Measurements from ENCODE around the gene CFAP43. TPM values are rescaled to one million over a fixed set of nuclear protein-coding genes. Genes with fewer than 3 reads are reported as not detected.

The CFAP43 gene
- total and polyA plus RNA-seq, 9 of the 15 experiments (the other 6 are each of a cell fraction or from before 2014, with no cell fraction given) = 0.07 to 0.86 (median 0.11) TPM; not detected in 1

- TF ChIP-seq ZNF609 (CRISPR knock-in tag; IDR thresholded peaks at IDR 0.05; ENCODE audit: borderline replicate concordance) (no peak), ZNF311 (CRISPR knock-in tag; IDR thresholded peaks at IDR 0.05) (no peak), ZNF239 (CRISPR knock-in tag; IDR thresholded peaks at IDR 0.05) (no peak), POLR2AphosphoS5 (IDR thresholded peaks at IDR 0.05; ENCODE audit: control insufficient read depth, insufficient read depth, low read depth, low read length) (no peak), ZNF764 (CRISPR knock-in tag; IDR thresholded peaks at IDR 0.05; ENCODE audit: low read depth) (no peak), SMARCE1 (IDR thresholded peaks at IDR 0.05) (no peak), ZNF699 (CRISPR knock-in tag; IDR thresholded peaks at IDR 0.05; ENCODE audit: insufficient replicate concordance) (no peak), CBFA2T2 (conservative IDR thresholded peaks at IDR 0.05) (no peak), OTX1 (CRISPR knock-in tag; IDR thresholded peaks at IDR 0.05) (no peak), TEAD4 (IDR thresholded peaks at IDR 0.05; ENCODE audit: low read length) (no peak), TEAD4 (CRISPR knock-in tag; IDR thresholded peaks at IDR 0.05; ENCODE audit: borderline replicate concordance) (no peak), RBBP5 (IDR thresholded peaks at IDR 0.05; ENCODE audit: borderline replicate concordance, insufficient read depth, low read length, poor library complexity, severe bottlenecking) (peak; percentile 92), ZNF24 (IDR thresholded peaks at IDR 0.05) (no peak), FOSL1 (tag; conservative IDR thresholded peaks at IDR 0.05) (no peak), MLX (CRISPR knock-in tag; conservative IDR thresholded peaks at IDR 0.05) (no peak), ZNF174 (CRISPR knock-in tag; IDR thresholded peaks at IDR 0.05) (no peak), ESRRA (IDR thresholded peaks at IDR 0.05; ENCODE audit: borderline replicate concordance, low read depth) (0 out of 2 replicates have a peak, but pooled peaks have one; percentile 19), CC2D1A (IDR thresholded peaks at IDR 0.05) (peak; percentile 86), ATF4 (CRISPR knock-in tag; IDR thresholded peaks at IDR 0.05) (no peak), HCFC1 (IDR thresholded peaks at IDR 0.05; ENCODE audit: low read depth, low read length) (peak; percentile 60)
Measured at GRCh38 chr10:104231784-104232612, at the start of gene CFAP43 (continued).
